Type B pancreatic cell (in vitro differentiated cells): Measurements from ENCODE around the gene ASCL3. TPM values are rescaled to one million over a fixed set of nuclear protein-coding genes. Genes with fewer than 3 reads are reported as not detected.
A peak's percentile ranks its signal among the peaks of the same experiment; 100 is the strongest.

Experiments
- DNase-seq: peaks from one replicate; pipeline ENCODE4 v3.0.0; 2021; ENCODE audit warnings: mixed read lengths; ENCODE audit not compliant: unreplicated experiment; ENCODE audit errors: extremely low spot score
- H3K27ac Mint-ChIP-seq: 2 replicates; pipeline ENCODE4 v1.8.0; 2021; ENCODE audit warnings: mild to moderate bottlenecking, mixed read lengths
- H3K27me3 Mint-ChIP-seq: 2 replicates; pipeline ENCODE4 v1.8.0; 2021; ENCODE audit warnings: mixed read lengths
- H3K36me3 Mint-ChIP-seq: 2 replicates; pipeline ENCODE4 v1.8.0; 2021; ENCODE audit warnings: mixed read lengths
- H3K4me1 Mint-ChIP-seq: one replicate; pipeline ENCODE4 v1.8.0; 2021; ENCODE audit warnings: mixed read lengths; ENCODE audit not compliant: unreplicated experiment
- H3K4me3 Mint-ChIP-seq: 2 replicates; pipeline ENCODE4 v1.8.0; 2021; ENCODE audit warnings: mild to moderate bottlenecking, mixed read lengths
- H3K9me3 Mint-ChIP-seq: 2 replicates; pipeline ENCODE4 v1.8.0; 2021; ENCODE audit warnings: mixed read lengths
- total RNA-seq: library from RNA; stranded (reverse); gene quantifications from 2 replicates; pipeline ENCODE4 v1.2.1, GENCODE V29; 2021; ENCODE audit warnings: low replicate concordance
- TF ChIP-seq, protein P1 (sequence below): fragments of 200-600 bp; sonication (generic); conservative IDR thresholded peaks from 2 replicates; pipeline ENCODE4 v1.5.0; 2021; ENCODE audit warnings: antibody characterized with exemption, mild to moderate bottlenecking

Gene ASCL3
- total RNA-seq, 1 donor from 2014 or later = not detected

DNA sequence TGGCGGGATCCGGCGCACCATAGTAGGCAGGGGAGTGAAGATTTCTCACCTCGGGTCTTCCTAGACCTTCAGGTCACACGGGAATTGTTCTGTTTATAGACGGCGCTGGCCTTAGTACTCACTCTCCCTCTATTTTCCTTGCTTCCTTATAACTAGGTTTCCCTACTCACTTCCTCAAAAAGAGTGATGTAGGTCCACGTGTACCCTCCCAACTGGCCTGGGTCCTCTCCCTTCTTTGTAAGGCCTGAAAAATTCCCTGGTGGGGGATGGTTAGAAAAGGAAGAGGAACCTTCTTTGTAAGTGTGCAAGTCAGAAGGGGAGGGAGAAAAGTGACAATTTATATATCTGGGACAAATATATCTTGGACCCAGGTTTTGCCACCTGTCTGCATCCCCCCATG is 24.4 kb upstream of the ASCL3 start:
- Mint-ChIP-seq H3K27ac (no peak overlapping the region), H3K27me3 (no peaks in the 10 kb centered on the region), H3K36me3 (no peaks in the 10 kb centered on the region), H3K4me3 (peak overlapping the region; percentile 65), H3K9me3 (no peaks in the 10 kb centered on the region), H3K4me1 (peaks cover 18% of the 10 kb centered on the region)
- DNase-seq = no peak
- TF ChIP-seq, protein P1, sequence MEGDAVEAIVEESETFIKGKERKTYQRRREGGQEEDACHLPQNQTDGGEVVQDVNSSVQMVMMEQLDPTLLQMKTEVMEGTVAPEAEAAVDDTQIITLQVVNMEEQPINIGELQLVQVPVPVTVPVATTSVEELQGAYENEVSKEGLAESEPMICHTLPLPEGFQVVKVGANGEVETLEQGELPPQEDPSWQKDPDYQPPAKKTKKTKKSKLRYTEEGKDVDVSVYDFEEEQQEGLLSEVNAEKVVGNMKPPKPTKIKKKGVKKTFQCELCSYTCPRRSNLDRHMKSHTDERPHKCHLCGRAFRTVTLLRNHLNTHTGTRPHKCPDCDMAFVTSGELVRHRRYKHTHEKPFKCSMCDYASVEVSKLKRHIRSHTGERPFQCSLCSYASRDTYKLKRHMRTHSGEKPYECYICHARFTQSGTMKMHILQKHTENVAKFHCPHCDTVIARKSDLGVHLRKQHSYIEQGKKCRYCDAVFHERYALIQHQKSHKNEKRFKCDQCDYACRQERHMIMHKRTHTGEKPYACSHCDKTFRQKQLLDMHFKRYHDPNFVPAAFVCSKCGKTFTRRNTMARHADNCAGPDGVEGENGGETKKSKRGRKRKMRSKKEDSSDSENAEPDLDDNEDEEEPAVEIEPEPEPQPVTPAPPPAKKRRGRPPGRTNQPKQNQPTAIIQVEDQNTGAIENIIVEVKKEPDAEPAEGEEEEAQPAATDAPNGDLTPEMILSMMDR = no peak

DNA sequence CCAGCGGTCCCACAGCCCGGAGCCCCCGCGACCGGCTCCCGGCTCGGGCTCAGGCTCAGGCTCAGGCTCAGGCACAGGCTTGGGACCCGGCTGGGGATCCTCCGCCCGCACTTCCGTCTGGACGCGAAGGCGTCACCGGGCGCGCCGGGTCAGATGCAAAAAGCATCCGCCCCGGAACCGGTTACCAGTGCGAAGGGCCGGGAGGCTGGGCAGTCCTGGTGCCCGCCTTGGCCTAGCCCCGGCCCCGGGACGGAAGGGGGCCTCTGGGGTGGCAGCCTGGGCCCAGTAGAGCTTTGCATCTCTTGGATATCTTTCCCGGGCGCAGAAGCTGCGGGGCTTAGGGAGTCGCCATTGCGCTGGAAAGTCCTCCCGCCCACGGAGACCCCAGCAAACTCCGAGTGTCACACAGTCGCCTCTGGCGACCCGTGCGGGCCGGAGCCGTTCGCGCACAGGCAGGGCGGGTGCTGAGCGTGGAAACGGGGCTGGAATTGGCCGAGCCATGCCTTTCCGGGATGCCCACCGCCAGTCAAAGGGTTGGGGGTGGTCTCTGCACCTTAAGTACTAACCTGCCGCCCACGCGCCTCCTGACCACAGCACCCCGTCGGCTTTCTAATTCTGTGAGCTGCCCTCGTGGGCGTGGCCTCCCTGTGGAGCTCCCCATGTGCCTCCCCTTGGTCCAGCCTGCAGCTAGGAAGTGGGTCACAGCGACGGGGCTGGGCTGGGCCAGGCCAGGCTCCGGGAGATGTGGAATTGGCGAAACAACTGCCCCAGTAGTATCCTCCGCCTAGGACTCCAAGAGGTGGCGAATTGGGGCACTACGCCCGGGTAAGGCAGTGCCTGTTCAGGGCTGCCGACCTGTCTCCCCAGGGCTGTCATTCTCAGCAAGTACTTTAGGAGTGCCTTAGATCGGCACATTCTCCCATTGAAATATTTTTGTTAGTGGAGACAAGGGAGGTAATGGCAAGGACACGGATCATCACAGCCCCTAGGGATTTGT is 21.8 kb upstream of the ASCL3 start, which contains the start of gene TMEM9B:
TSS of gene TMEM9B (minus strand) at position 119 of the 997 bp plus-strand sequence. CDS start 129 bp downstream, outside the sequence.
- Mint-ChIP-seq H3K27me3 (no peaks in the 10 kb centered on the region), H3K4me1 (peaks cover 18% of the 10 kb centered on the region), H3K4me3 (peak within 1 kb of the TSS; percentile 95), H3K9me3 (no peaks in the 10 kb centered on the region), H3K36me3 (no peaks in the 10 kb centered on the region), H3K27ac (peak within 1 kb of the TSS; percentile 92)
- TF ChIP-seq, protein P1 = peak; percentile 15
- peak; percentile 88 for DNase-seq

DNA sequence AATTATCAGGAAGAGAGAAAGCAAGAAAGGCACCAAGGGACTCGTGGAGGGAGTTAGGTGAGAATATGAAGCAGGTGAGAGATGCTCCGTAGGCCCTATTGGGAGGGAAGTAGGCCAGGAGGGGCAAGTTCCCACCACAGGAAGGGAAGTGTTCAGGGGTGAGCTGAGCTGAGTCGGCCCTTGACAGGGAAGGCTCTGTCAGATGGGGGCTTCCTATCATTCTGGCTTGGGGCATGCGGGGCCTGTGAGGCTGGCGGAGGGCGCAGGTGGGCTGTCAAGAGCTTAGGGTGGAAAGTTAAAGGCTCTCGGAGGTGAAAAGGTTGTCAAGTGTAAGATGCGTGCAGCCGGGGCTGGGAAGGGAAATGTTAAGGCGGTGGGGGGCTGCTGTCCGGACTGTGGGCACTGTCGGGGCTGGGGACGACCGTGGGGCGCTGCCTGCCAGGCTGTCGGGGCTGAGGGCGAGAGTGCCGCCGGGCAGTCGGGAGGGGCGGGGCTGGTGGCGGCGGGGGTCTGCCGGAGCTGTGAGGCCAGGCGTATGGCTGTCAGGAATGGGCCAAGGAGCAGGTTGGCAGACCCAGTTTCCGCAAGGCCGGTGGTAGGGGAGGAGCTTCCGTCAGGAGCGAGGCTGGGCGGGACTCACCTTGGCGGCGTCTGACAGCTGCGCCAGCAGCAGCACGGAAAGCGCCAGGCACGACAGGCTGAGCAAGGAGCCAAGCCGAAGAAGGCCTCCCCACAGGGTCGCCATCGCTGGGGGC is 20.9 kb upstream of the ASCL3 start:
- TF ChIP-seq, protein P1 = no peak
- Mint-ChIP-seq H3K36me3 (no peaks in the 10 kb centered on the region), H3K27me3 (no peaks in the 10 kb centered on the region), H3K9me3 (no peaks in the 10 kb centered on the region), H3K4me3 (peak overlapping the region; percentile 95), H3K4me1 (peaks cover 18% of the 10 kb centered on the region), H3K27ac (peak overlapping the region; percentile 92)
- DNase-seq = peak; percentile 73

DNA sequence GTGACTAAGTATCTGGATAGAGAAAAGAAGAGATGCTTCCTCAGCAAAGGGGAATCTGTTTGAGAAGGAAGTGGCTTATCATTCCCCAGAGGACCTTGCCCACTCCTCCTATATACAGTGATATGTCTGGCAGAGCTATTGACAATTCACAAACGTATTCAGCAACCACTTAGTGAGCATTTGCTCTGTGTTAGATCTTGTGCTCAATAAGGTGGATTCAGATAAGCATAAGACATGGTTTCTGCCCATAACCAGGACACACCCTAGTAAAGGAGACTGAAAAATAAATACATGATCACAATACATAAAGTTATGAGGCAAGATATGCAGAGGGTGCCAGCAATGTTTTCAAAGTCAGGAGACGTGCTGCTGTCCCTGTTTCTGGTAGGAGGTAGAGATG is 20.0 kb upstream of the ASCL3 start:
- H3K4me1 Mint-ChIP-seq = peaks cover 18% of the 10 kb centered on the region

DNA sequence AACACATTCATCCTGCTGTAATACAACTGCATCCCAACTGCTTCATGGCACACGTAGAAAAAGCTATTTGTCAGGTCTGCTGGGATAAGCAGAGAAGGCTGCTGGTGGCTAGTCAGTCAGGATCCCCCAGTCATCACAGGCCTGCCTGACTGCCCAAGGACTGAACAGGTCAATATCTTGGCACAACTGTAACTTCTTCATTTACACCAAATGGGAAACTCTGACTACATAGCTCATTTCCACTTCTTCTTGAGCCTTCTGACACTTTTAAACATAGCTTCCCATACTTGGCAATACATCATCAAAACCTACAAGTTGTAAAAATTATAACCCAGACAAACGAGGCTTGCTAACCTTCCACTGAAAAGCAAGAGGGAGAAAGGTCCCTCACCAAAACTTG is 18.6 kb upstream of the ASCL3 start:
- H3K4me3 Mint-ChIP-seq = no peak overlapping the region

More for the DNA sequence above, 20.0 kb upstream of the ASCL3 start:
- Mint-ChIP-seq H3K4me3 (peak overlapping the region; percentile 95), H3K36me3 (no peaks in the 10 kb centered on the region), H3K27ac (peak overlapping the region; percentile 92), H3K27me3 (no peaks in the 10 kb centered on the region), H3K9me3 (no peaks in the 10 kb centered on the region)
- TF ChIP-seq, protein P1 = no peak
- DNase-seq = no peak

More for the DNA sequence above, 18.6 kb upstream of the ASCL3 start:
- DNase-seq = no peak
- TF ChIP-seq, protein P1 = no peak
- Mint-ChIP-seq H3K9me3 (no peaks in the 10 kb centered on the region), H3K27me3 (no peaks in the 10 kb centered on the region), H3K36me3 (no peaks in the 10 kb centered on the region), H3K4me1 (peaks cover 18% of the 10 kb centered on the region), H3K27ac (no peak overlapping the region)
